ENCODE measurements around the gene CYB5D1.

The CYB5D1 gene

DNA sequence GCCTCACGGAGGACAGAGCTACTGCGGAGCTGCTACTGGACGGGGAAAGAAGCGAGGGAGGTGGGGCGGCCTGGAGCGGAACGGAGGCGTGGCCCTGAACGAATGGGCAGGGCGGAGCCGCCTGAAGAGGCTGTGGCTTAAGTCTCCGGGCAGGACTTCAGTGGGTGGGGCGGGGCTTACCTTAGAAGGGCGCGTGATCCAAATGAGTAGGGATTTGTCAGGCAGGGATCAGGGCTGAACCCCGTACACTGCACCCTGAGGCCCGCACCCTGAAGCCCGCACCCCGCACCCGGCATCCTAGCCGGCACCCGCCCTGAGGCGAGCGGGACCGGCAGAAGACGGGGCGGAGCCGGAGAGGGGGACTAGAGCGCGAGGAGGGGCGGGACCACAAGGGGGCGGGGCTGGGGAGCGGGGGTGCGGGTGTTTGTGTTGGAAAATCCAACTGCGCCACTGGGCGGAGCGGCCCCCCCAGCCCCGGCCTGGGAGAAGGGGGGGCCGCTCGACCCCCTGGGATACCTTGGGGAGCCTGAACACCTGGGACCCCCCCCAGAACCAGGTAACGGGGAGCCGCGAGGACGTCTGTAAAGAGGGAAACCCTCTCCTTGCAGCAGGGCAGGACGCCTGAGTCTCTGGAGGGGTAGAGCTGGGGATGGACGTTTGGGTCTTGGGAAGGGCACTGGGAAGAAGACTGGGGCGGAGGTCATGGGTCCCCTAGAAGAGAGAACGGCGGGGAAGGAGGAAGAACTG, 23.8 kb upstream of the CYB5D1 start, which contains the start of gene KDM6B:
TSS of gene KDM6B (plus strand) at position 423 of the 747 bp plus-strand sequence. CDS start 11,338 bp downstream, outside the sequence.
- peak; percentile 81 for DNase-seq (ENCODE audit: low read depth)

GRCh38 chr17:7834542-7834956, 23.3 kb upstream of the CYB5D1 start:
- DNase-seq (ENCODE audit: low read depth), result no peak

DNA sequence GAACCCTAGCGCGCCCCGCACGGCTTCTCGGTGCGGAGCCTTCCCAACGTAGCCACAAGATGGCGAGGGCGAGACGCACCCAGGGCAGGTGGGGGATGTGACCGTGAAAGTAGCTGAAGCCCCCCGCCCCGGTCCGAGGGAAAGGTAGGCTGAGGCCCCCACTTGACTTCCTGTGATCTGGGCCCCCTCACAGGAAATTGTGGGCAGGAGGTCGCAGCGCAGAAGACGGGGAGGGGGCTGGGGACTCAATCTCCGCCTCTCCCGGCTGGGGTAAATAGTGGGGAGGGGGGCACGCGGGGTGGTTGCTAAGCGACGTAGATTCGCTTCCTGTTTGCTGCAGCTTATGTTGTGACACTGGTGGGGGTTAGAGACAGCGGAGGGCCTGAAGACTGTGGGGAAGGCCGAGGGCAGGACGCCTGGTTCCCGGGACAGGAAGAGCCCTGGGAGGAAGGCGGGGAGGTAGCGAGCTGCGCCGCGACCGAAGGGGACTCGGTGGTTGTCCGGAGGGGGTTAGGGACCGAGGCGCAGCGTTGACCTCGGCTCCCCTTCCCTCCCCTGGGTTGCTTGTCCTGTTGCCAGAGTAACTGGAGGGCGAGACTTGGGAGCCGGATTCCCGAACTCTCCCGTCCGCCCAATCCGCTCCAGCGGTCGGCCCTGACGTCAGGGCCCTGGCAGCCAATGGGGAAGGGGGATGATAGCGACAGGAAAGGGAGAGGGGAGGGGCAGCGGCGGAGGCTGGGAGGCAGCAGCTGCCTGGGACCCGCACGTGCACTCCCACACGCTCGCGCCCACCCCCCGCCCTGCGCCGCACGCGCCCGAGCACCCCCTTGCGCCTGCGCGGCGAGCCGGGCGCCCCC, 22.6 kb upstream of the CYB5D1 start:
- peak; percentile 88 for DNase-seq (ENCODE audit: low read depth)

DNA sequence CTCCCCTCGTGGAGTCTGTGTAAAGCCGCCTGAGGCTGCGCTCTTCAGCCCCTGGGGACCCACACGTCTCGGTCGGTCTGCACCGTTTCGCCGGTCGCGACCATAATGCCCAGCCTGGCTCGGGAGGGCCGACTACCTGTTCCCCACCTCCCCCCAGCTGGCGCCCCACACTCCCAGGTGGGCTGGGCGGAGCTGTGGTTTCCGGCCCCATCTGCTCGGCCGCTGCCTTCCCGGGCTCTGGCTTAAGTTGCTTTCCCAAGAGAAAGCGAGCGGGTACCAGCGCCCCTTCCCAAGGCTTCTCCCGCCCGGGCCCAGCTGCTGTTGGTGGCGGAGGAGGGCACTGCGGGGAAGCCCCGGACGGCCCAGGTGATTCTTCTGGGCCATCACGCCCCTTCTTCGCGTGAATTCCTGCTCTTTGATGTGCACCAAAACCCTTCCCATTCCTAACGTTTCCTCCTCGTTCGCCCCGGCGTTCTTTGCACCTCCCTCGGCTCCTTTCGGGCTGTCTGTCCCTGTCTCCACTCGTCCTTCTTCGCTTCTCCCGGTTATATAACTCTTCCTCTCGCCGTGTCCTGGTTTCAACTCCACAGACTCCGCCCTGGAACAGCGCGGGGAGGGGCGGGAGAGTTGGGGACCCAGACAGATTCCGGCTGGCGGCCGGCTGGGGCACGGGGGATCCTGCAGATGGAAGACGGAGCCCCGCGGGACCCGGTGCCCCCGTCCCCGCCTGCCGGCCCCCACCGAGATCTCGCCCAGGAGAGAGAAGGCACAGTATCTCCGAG, 21.8 kb upstream of the CYB5D1 start:
- peak; percentile 39 for DNase-seq (ENCODE audit: low read depth)

GRCh38 chr17:7836596-7837407, 21.0 kb upstream of the CYB5D1 start:
- peak; percentile 60 for DNase-seq (ENCODE audit: low read depth)

DNA sequence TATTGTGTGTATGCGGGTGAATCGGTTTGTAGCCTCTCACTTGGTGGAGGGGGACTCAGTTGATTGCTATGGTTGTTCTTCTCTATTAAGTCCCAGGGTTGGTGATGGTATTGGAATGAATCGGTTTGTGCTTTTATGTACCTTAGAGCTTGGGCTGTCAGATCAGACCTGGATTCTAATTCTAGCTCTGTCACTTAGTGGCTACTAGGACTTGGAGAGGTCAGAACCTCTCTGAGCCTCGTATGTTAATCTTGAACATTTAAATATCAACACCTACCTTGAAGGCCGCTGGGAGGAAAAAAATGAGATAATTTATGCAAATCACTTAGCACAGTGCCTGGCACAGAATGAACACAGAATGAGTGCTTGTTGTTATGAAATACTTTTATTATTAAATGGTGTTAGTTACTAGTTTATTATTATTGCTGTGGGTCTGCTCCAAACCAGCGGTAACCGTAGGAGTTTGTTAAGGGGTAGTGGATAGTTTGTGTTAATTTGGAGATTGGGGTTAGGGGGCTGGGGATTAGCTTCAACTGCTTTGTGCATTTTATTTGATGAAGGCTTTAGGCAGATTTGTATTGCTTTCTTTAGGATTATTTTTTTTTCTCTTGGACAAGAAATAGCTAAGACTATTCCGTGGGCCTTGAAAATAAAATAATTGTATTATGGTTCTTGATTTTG, 20.3 kb upstream of the CYB5D1 start:
- DNase-seq (ENCODE audit: low read depth), result no peak

DNA sequence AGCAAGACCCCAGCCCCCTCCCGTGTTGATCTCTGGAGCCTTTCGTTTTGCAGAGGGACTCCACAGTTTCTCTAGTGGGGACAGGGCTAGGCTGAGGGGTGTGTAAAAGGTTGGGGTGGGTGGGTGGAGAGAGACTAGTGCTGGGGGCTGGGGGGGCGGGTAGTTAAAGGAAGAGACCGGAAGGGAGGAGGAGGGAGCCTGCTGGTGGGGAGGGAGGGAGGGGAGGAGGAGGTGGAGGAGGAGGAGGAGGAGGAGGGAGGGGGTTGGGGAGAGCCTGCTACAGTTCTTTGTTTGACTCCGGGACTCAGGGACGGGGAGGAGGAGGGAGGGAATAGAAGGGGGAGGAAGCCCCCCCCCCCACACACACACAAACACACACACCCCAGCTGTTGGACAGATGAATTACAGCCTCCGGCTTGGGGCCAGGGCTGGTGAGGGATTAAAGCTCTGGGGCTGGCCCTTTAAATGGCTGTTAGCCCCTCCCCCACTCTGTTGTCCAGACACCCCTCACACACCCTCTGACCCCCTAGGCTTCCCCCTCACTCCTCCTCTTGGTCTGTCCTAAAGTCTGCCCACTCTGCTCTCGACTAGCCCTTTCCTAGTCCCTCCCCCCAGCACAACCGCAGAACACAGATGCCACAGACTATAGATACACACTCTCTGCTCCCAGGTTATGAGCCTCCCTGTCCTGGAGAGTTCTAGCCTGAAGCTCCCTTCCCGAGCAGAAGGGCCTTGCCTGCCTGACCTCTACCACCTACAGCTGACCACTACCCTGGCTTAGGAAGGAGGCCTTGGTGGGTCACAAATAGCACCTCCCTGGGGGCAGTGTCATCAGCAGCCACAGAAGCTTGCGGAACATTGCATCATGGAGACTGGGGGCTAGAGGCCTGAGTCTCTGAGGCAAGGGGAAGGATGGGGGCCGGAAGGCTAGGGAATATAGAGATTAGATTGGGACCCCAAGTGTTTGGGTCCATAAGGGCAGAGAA, 19.4 kb upstream of the CYB5D1 start:
- peak; percentile 55 for DNase-seq (ENCODE audit: low read depth)

DNA sequence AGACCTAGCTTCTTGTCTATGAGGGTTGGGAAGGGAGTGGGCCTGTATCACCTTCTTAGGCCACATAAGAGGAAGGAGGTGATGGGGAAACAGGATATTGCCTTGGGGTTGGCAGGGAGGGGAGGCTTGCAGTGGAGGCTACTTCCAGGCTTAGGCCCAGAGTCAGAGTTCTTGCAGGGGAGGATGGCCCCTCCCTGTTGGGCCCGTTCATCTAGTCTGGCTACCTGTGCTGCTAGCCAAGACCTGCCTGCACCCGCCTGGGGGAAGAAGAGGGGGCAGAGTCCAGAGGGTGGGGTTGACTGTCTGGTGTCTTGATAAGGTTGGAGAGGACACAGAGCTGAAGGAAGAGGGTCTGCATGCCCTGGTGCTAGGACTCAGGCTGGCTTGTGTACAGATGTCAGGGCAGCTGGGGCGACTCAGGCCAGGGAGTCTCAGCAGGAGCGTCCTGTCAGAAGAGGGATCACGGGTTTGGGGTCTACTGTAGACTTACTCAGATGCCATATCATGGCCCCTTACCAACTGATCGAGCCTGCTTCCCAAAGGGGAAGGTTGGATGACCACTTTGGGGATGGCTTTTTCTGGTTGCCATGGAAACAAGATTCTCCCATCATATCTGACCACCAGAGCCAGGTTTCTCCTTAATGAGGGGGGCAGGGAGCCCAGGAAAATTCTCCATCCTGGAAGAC, 18.5 kb upstream of the CYB5D1 start:
- no peak for DNase-seq (ENCODE audit: low read depth)

- DNase-seq (ENCODE audit: low read depth), result no peak
Observed at GRCh38 chr17:7839876-7840261, 17.9 kb upstream of the CYB5D1 start.

GRCh38 chr17:7840441-7840840, 17.4 kb upstream of the CYB5D1 start:
- no peak for DNase-seq (ENCODE audit: low read depth)

GRCh38 chr17:7840875-7841274, 16.9 kb upstream of the CYB5D1 start:
- no peak for DNase-seq (ENCODE audit: low read depth)

GRCh38 chr17:7841396-7841914, 16.3 kb upstream of the CYB5D1 start:
- peak; percentile 96 for DNase-seq (ENCODE audit: low read depth)

DNA sequence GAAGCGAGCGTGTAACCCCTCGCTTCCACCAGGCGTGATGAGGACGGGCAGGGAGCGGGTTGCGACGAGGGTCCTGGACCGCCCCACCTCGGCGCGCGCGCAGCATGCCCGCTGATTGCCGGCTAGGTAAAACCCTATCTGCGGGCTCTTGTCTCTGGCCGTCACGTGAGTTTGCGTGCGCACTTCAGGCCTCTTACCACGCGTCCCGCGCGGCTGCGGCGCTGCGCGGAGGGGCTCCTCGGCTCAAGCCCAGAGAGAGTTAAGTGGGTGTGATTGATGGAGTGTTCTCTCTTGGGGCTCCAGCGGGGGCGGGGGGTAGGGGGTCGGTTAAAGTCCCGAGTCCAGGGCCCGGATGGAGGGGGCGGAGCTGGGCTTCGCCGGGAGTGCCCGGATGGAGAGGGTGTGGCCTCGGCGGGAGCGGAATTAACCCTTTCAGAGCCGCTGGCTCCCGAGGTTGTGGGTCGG, 15.9 kb upstream of the CYB5D1 start:
- DNase-seq (ENCODE audit: low read depth), result peak; percentile 80

DNA sequence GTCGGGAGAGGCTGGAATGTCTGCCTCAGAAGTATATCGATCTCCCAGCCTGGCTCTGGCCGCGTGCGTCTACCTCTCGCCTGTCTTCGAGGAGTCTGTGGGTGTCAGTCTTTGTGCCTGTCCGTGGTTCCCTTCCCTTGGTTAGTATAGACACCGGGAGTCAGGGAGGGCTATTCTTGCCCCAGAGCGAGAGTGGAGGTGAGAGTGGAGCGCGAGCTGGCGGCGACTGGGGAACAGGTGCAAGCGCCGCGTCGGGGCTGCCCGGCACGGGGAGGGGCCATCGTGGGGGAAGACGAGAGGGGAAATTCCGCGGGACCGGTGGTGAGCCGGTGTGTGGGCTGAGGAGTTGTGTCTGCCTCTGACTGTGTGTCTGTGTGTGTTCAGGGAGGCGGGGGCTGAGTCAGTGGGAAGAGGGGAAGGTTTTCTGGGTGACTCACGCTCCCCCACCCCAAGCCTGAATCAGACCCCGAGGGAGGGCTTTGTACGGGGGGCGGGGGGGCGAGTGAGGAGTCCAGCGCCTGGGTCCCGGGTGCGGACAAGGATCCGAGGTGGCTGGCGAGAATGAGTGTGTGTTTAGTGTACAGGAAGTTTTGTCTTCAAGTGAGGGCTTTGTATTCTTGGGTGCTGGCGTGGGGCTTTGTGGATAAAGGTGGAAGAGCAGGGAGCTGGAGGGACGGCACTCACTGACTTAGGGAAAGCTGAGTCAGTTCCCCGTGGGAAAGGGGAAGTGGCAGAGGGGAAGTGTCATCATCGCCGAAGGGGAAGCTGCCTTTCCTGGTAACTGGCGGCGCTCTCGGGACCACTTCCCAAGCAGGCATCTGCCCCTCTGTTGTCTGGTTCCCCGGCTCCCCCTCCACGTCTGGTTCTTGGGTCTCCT, 15.2 kb upstream of the CYB5D1 start:
- peak; percentile 99 for DNase-seq (ENCODE audit: low read depth)

GRCh38 chr17:7843257-7843535, 14.6 kb upstream of the CYB5D1 start:
- no peak for DNase-seq (ENCODE audit: low read depth)

- DNase-seq (ENCODE audit: low read depth), result peak; percentile 92
Observed at GRCh38 chr17:7843536-7844291, 14.1 kb upstream of the CYB5D1 start.
